Right lobe of liver (tissue), 6 donors: Measurements from ENCODE around the gene RASGRP3. TPM values are rescaled to one million over a fixed set of nuclear protein-coding genes. Genes with fewer than 3 reads are reported as not detected.

Experiments used
- ATAC-seq, 4 donors: fragments of 200-7000 bp; cut with Tn5 transposase; one replicate each; pipeline ENCODE4 v1.9.1; 2020; ENCODE audit warnings: mild to moderate bottlenecking in 4 of 4, moderate library complexity in 4 of 4
- DNase-seq, 3 donors: peaks; one replicate each; pipeline ENCODE4 v3.0.0-alpha.2; 2020
- H3K27ac ChIP-seq, 3 donors: fragments of 200-600 bp; one replicate each; pipeline ENCODE4 v1.8.0; 2022
- H3K27me3 ChIP-seq, 2 donors: fragments of 200-600 bp; one replicate each; pipeline ENCODE4 v1.8.0; 2022
- H3K36me3 ChIP-seq, 4 donors: fragments of 200-600 bp; sonication (generic) in 1 of 4; one replicate each; pipeline versions ENCODE4 v1.5.1 to v1.8.0; 2017 to 2022; ENCODE audit warnings: control low read depth in 1 of 4
- H3K4me1 ChIP-seq, 4 donors: fragments of 200-600 bp; sonication (generic) in 1 of 4; one replicate each; pipeline versions ENCODE4 v1.5.1 to v1.8.0; 2017 to 2022; ENCODE audit warnings: control low read depth in 1 of 4
- H3K4me3 ChIP-seq, 3 donors: fragments of 200-600 bp; one replicate each; pipeline ENCODE4 v1.8.0; 2022
- H3K9me3 ChIP-seq, 4 donors: fragments of 200-600 bp; sonication (generic) in 1 of 4; one replicate each; pipeline versions ENCODE4 v1.5.1 to v1.8.0; 2017 to 2022; ENCODE audit warnings: control low read depth in 1 of 4
- POLR2A ChIP-seq: fragments of 450-650 bp; IDR thresholded peaks from one replicate; pipeline ENCODE4 v1.6.1; 2017; ENCODE audit warnings: antibody characterized with exemption, mild to moderate bottlenecking
- WGBS: methylation state at CpG from one replicate; pipeline ENCODE4 v1.1.6; 2018; ENCODE audit warnings: low coverage, low lambda C conversion rate; ENCODE audit not compliant: insufficient coverage; ENCODE audit errors: missing lambda C conversion rate; 5-methylcytosine and 5-hydroxymethylcytosine counted together
- intact Hi-C, 2 donors: fragments of 100-400 bp; cut with DNase I; formaldehyde crosslinking; loops; one replicate each; pipeline versions ENCODE4 v1.11.2 to v1.14.1; 2022
- small RNA-seq, 2 experiments: library from RNA; depleted of rRNA; stranded (forward); fragments of <200 nt; gene quantifications; one replicate each; pipeline ENCODE3, GENCODE V24; 2016
- total RNA-seq, 6 experiments: library from RNA; depleted of rRNA in 2 of 6; stranded (reverse); fragments of >200 nt in 2 of 6; fragmentation: NEBNext Ultra II Directional in 3 of 6; extraction: Animal tissue kit (Norgen Biotek cat#: 25700) in 3 of 6; gene quantifications; one replicate each; pipeline versions ENCODE4 v1.1.0 to v1.2.4, GENCODE V29; 2016 to 2023
- TF ChIP-seq, protein P1 (sequence below), 4 donors: fragments of 200-600 bp in 3 of 4; fragments of 450-650 bp in 1 of 4; IDR thresholded peaks; one replicate each; pipeline versions ENCODE4 v1.5.1 to v1.8.0; 2016 to 2022; ENCODE audit warnings: antibody characterized with exemption in 4 of 4, mild to moderate bottlenecking in 2 of 4
- donor health status: DM: no; HTN: yes; CAD: no.
- donor health status: DM: no; HTN: no; CAD: no.
- donor health status: DM: no; HTN: no; CAD: no.
- donor health status: DM: no; HTN: yes; CAD: no.
- donor health status: DM: no; HTN: yes; CAD: no.

RASGRP3 gene
- total RNA-seq, 6 experiments from 2014 or later, result 3.0 to 11.5 (median 5.0) TPM

DNA sequence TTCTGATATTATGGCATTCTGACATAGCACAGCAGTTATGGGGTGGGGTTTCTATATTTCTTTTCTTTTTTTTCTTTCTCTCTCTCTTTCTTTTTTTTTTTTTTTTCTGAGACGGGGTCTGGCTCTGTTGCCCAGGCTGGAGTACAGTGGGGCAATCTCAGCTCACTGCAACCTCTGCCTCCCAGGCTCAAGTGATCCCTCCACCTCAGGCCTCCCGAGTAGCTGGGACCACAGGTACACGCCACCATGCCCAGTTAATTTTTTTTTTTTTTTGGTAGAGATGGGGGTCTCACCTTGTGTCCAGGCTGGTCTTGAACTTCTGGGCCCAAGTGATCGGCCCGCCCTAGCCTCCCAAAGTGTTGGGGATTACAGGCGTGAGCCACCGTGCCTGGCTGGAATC is 130.2 kb downstream of the RASGRP3 start:
- TF ChIP-seq, protein P1, sequence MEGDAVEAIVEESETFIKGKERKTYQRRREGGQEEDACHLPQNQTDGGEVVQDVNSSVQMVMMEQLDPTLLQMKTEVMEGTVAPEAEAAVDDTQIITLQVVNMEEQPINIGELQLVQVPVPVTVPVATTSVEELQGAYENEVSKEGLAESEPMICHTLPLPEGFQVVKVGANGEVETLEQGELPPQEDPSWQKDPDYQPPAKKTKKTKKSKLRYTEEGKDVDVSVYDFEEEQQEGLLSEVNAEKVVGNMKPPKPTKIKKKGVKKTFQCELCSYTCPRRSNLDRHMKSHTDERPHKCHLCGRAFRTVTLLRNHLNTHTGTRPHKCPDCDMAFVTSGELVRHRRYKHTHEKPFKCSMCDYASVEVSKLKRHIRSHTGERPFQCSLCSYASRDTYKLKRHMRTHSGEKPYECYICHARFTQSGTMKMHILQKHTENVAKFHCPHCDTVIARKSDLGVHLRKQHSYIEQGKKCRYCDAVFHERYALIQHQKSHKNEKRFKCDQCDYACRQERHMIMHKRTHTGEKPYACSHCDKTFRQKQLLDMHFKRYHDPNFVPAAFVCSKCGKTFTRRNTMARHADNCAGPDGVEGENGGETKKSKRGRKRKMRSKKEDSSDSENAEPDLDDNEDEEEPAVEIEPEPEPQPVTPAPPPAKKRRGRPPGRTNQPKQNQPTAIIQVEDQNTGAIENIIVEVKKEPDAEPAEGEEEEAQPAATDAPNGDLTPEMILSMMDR (IDR thresholded peaks at IDR 0.05), result no peak
- TF ChIP-seq POLR2A, result no peak
- ATAC-seq (no peak), DNase-seq (no peak)
- no peaks in the 10 kb centered on the region for H3K27me3 ChIP-seq
- H3K9me3 ChIP-seq, result no peaks in the 10 kb centered on the region
- no peaks in the 10 kb centered on the region for H3K4me1 ChIP-seq
- no peaks in the 10 kb centered on the region for H3K36me3 ChIP-seq
- no peak overlapping the region for H3K4me3 ChIP-seq
- no peak overlapping the region for H3K27ac ChIP-seq
- no CpG with 5 or more reads among the region's 7 CpGs for WGBS
- intact Hi-C loops, result no loop called here

DNA sequence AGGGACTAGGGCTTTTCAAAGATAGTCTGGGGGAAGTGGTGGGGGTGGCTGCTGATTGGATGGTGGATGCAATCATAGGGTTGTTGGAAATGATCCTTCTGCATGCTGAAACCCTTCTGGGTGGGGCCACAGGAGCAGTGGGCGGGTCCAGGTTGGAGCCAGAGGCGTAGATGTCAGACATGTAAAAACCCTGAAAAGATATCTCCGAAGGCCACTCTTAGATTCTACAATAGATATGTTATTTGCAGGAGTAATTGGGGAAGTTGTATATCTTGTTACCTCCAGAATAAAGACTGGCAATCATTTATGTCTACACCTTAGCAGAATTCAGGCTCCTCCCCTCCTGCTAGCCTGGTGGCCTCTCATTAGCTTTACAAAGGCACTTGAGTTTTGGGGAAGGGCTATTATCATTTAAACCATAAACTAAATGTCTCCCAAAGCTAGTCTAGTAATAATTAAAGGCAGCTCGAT is 130.8 kb downstream of the RASGRP3 start:
- no peaks in the 10 kb centered on the region for H3K4me1 ChIP-seq
- no peak for TF ChIP-seq POLR2A
- TF ChIP-seq, protein P1 (IDR thresholded peaks at IDR 0.05), result no peak
- DNase-seq (no peak), ATAC-seq (no peak)
- H3K4me3 ChIP-seq, result no peak overlapping the region
- H3K9me3 ChIP-seq, result no peaks in the 10 kb centered on the region
- WGBS, result 56% methylated on average over 4 of the region's 4 CpGs
- no peaks in the 10 kb centered on the region for H3K36me3 ChIP-seq
- H3K27me3 ChIP-seq, result no peaks in the 10 kb centered on the region
- intact Hi-C loops, result no loop called here
- H3K27ac ChIP-seq, result no peak overlapping the region

DNA sequence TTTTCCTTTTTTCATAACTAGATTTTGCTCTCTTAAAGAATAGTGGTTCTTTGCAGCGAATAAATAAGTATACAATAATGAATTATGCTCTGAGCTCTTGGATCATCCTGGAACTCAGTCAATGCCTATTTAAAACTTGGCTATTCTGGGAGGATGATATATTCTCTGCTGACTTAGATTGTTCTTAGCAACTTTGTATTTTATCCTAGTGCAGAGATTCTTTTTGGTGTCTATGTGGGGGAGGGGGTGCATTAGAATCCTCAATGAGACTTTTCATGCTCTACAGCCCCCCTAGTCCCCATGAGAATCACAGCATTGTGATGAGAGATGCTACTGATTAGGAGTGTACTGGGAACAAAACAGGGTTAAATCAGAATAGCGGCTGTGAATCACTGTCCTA is 131.5 kb downstream of the RASGRP3 start:
- WGBS, result 73% methylated on average over 2 of the region's 2 CpGs

DNA sequence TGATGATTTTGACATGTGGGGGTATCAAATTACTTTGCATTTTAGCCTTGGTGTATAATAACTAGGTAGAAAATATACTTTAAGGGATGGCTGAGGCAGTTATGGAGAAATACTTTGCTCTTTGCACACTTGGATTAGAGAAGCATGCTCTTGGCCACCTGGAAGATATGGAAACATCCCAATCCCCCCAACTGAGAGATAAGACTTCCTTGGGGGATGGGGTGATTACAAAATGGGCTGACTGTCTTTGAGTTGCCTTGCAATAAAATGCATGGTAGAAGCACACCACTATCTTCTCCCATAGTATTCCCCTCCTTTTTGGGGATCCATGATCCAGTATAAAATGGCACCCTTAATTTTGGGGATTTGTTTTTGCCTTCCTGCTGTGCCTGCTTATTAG is 137.7 kb downstream of the RASGRP3 start:
- ATAC-seq (no peak), DNase-seq (no peak)
- H3K36me3 ChIP-seq, result no peaks in the 10 kb centered on the region
- TF ChIP-seq POLR2A, result no peak
- TF ChIP-seq, protein P1 (IDR thresholded peaks at IDR 0.05), result no peak
- no peak overlapping the region for H3K27ac ChIP-seq
- H3K4me1 ChIP-seq, result no peaks in the 10 kb centered on the region
- H3K9me3 ChIP-seq, result no peaks in the 10 kb centered on the region
- no peaks in the 10 kb centered on the region for H3K27me3 ChIP-seq
- intact Hi-C loops, result no loop called here
- no peak overlapping the region for H3K4me3 ChIP-seq

More for the DNA sequence above, 131.5 kb downstream of the RASGRP3 start:
- Histone ChIP-seq H3K27me3 (no peaks in the 10 kb centered on the region), H3K36me3 (no peaks in the 10 kb centered on the region), H3K4me3 (no peak overlapping the region), H3K9me3 (no peaks in the 10 kb centered on the region), H3K27ac (no peak overlapping the region), H3K4me1 (no peaks in the 10 kb centered on the region)
- no peak for ATAC-seq
- intact Hi-C loops, result no loop called here
- no peak for TF ChIP-seq POLR2A
- TF ChIP-seq, protein P1 (IDR thresholded peaks at IDR 0.05), result no peak
- DNase-seq, result no peak

Small RNAs within 50 kb of the gene (small RNA-seq; reads per million reads assigned to genes)
- 0 reads per million in 2 experiments for gene ATP6V0E1P3

Other genes starting within 250 kb of the RASGRP3 start
- 100 to 1,000 TPM in 1 of 6 experiments, 10 to 100 TPM in 5; 19.8 to 118 (median 28.0) TPM for gene FAM98A, start 122.7 kb downstream of the RASGRP3 start, total RNA-seq